GM18508 (cell line): Measurements from ENCODE around the gene MAP3K4.

ENCODE experiments used
- ATAC-seq: cut with Tn5 transposase; IDR thresholded peaks from one replicate; pipeline ENCODE4 v1.9.1; 2021; ENCODE audit warnings: moderate number of reproducible peaks; ENCODE audit not compliant: insufficient read depth, unreplicated experiment

The MAP3K4 gene

GRCh38 chr6:161035182-161035980 lies 43.8 kb downstream of the MAP3K4 start:
- peak; percentile 24 for ATAC-seq

- no peak for ATAC-seq
Measured at GRCh38 chr6:161035981-161036263, 44.4 kb downstream of the MAP3K4 start.

GRCh38 chr6:161037873-161038228 lies 46.3 kb downstream of the MAP3K4 start:
- no peak for ATAC-seq

GRCh38 chr6:161038229-161039031 lies 46.9 kb downstream of the MAP3K4 start:
- ATAC-seq: peak; percentile 95

DNA sequence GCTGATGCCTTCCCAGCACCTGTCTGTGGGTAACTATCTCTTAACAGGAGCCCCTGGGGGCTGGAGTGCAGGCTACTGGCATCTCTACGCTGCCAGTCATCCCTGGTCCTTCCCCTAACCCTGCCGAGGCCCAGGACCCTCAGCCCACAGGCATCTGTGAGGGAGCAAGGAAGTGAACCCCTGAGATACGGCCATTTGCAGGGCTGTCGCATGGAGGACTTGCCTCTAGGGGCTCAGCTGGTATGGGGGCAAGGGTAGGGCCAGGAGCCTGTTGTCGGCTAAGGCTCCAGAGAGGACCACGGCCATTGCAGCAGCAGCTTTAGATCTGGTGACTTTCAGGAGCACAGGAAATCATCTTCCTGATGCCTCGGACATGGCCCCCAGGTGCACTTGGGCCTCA lies 49.7 kb downstream of the MAP3K4 start:
- ATAC-seq: no peak

DNA sequence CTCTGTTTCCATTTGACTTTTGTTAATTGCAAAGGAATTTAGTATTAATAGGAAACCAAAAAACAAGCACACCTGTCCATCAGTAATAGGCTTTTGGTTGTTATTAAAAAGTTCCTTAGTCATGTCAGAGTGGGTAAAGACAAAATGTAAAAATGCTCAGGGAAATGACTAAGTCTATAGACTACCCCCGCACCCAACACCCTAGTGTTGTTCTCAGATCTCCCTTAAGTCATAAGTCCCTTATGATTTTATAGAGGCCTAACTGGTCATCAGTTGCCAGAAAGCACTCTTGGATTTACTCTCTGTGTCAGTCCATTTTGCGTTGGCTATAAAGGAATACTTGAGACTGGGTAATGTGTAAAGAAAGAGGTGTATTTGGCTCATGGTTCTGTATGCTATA lies 52.8 kb downstream of the MAP3K4 start:
- ATAC-seq: no peak

DNA sequence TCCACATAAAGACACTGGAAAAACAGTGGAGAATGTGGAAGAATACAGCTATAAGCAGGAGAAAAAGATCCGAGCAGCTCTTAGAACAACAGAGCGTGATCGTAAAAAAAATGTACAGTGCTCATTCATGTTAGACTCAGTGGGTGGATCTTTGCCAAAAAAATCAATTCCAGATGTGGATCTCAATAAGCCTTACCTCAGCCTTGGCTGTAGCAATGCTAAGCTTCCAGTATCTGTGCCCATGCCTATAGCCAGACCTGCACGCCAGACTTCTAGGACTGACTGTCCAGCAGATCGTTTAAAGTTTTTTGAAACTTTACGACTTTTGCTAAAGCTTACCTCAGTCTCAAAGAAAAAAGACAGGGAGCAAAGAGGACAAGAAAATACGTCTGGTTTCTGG lies 57.1 kb downstream of the MAP3K4 start:
- no peak for ATAC-seq

DNA sequence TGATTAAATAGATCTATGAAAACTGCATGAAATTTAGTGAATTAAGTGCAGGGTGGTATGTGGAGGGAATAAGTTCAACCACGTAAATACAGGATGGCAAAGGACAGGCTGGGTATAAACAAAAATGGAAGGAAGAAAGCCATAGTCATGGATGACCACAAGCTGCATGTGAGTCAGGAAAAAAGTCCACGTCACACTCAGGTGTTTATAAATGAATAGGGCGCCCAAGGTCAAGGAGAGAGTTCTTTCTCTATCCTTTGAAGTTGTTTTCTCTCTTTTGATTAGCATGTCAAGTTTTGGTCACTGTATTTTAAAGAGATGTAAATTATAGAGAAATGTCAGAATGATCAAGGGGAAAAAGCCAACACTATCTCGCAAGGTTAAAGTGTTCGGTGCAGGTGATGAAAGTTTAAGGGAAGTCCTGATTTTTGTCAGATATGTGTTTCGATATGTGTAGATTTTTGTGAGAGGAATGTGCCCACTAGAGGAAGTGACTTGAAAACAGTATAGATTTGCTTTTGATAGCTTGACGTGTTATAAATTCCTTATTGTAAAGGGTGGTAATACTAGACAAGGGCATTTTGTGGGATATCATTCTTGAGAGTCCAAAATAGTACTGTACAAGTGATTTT lies 58.7 kb downstream of the MAP3K4 start:
- no peak for ATAC-seq

DNA sequence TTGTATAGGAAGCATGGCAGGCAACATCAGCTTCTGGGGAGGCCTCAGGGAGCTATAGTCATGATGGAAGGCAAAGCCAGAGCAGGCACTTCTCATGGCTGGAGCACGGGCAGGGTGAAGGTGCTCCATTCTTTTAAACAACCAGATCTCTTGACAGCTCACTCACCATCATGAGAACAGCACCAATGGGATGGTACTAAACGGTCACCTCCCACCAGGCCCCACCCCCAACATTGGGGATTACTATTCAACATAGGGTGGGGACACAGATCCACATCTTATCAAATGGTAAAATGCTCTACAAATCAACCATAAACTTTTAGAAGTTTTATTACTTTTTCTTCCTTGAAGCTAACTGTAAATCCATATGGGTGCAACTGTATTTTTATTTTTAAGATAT lies 61.5 kb downstream of the MAP3K4 start:
- ATAC-seq: no peak

- no peak for ATAC-seq
Measured at GRCh38 chr6:161054876-161055275, 63.3 kb downstream of the MAP3K4 start.

DNA sequence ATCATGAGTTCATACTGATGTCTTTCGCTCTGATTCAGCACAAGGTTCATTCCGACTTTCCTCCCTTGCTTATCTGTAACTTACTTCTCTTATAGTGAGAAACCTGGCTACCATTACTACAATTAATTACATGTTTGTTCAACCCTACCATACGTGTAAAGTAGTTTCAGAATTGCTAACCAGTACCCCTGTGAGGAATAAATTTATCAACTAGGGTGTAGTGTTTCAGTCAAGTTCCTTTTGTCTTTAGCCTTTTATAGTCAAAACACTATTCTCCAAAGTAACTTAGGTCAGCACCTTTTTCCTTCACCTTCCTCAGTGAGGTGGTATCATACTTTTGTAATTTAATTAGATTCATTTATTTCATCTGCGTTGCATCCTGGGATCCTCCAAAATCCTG lies 64.9 kb downstream of the MAP3K4 start:
- no peak for ATAC-seq

- ATAC-seq: no peak
Measured at GRCh38 chr6:161057103-161058091, 65.8 kb downstream of the MAP3K4 start.

DNA sequence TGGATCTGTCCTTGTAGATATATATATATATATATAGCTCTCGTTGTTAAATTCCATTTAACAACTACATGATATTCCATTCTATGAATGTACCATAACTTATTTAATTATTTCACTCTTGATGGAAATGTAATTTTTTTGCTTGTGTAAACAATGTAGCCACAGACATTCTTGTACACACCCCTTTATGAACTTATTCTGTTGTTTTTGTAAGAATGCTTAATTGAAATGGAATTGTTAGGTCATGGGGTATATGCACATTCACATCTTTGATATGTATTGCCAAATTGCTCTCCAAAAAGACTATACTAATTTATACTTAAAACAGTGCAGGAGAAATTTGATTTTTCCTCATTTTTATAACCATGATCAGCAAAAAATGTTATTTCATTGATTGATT lies 67.2 kb downstream of the MAP3K4 start:
- no peak for ATAC-seq

DNA sequence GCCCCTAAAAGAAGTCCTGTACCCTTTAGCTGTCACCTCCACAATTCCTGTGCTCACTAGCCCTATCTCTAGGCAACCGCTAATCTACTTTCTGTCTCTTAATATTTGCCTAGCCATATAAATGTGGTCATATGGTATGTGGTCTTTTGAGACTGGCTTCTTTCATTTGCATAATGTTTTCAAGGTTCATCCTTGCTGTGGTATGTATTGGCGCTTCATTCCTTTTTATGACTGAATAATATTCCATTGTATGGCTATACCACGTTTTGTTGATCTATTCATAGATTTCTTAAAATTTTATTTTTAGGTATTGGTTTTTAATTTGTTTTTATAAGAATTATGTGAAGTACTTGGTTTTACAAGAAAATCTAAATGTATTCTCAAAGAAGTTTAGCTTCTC lies 70.0 kb downstream of the MAP3K4 start:
- no peak for ATAC-seq

GRCh38 chr6:161064915-161065314 lies 73.3 kb downstream of the MAP3K4 start:
- no peak for ATAC-seq

GRCh38 chr6:161066511-161066910 lies 74.9 kb downstream of the MAP3K4 start:
- ATAC-seq: no peak

DNA sequence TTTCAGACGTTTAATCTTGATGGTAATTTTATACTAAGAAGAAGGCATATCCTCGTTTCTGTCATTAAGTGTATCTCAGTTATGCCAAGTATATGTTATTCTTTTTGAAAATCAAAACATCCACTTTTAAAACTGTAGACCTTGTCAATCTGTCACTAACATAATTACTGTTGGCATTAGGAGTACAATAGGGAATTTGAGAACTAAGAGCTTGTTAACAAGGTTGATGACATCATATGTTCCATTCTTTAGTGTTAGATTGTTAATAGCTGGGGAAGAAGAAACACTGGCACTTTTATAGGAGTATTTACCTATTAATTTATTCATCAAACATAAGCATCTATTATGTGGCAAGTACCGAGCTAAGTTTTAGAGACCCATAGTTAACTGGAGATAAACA lies 76.2 kb downstream of the MAP3K4 start:
- no peak for ATAC-seq

- no peak for ATAC-seq
Measured at GRCh38 chr6:161068321-161068741, 76.8 kb downstream of the MAP3K4 start.

DNA sequence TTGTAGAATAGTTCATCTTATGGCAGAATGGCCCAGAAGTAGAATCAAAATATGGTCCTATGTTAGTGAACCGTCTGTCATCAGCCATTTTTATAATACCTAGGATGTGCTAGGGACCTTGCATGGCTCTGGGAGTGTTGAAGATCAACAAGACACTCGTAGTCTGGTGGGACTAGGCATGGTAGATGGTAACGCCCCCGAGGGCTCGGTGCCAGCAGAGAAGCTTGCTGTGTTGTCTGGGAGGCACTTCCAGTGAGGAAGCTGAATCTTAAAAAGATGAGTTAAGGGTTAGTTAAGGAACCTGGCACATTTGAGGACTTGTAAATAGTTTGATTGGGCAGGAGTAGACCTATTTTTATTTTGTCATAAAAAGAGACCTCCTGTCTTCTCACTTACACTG lies 82.4 kb downstream of the MAP3K4 start:
- ATAC-seq: no peak

DNA sequence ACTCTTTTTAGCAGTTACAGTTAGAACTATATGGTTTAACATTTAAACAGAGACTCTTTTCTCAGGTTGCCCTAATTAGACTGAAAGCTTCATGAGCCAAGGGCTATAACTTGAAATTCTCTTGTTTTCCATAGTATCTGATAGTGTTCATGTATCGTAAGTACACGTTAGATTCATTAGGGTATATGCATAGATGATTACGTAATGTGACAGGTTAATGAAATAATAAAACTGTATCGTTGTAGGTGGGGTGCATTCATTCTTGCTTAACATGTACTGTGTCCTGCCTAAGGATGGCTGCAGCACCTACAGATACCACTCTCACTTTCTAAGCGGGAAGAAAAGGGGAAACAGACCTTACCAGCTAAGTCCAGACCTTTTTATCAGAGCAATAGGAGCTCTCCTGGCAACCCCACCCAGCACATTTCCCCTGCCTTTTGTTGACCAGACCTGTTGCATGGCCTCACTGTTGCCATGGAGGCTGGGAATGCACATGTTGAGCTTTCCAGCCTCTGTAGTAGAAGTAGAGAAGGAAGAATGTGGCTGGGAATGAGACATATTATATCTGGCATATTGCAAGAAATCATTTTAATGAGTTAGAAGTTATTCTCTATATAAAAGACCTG lies 83.0 kb downstream of the MAP3K4 start:
- no peak for ATAC-seq
